NB4 (cell line): ENCODE measurements around the gene HSP90AB1.
A peak's percentile ranks its signal among the peaks of the same experiment; 100 is the strongest.

Experiments
- DNase-seq: peaks from one replicate; pipeline ENCODE4 v3.0.0; 2010; ENCODE audit warnings: low read depth
- H3K4me3 ChIP-seq: one replicate; pipeline ENCODE4 v1.5.1; 2011; ENCODE audit warnings: mild to moderate bottlenecking, low read depth, low read length, moderate library complexity
- CTCF ChIP-seq: IDR thresholded peaks from one replicate; pipeline ENCODE4 v1.5.1; 2012; ENCODE audit warnings: low read depth, low read length
- MAX ChIP-seq: IDR thresholded peaks from 2 replicates; pipeline ENCODE4 v1.6.1; 2011; ENCODE audit warnings: low read depth, low read length
- MYC ChIP-seq: IDR thresholded peaks from 2 replicates; pipeline ENCODE4 v1.6.1; 2011; ENCODE audit warnings: low read depth, low read length
- POLR2A ChIP-seq: IDR thresholded peaks from 2 replicates; pipeline ENCODE4 v1.6.1; 2011; ENCODE audit warnings: mild to moderate bottlenecking; ENCODE audit not compliant: insufficient read length; ENCODE audit errors: extremely low read depth

Gene HSP90AB1

GRCh38 chr6:44237813-44238433, 9.0 kb upstream of the HSP90AB1 start:
- peak; percentile 79 for DNase-seq
- peak overlapping the region; percentile 45 for H3K4me3 ChIP-seq
- TF ChIP-seq MAX: peak; percentile 32; the same call in 1 of the 2 replicates
- TF ChIP-seq MYC: no peak
- peak; percentile 90 for TF ChIP-seq CTCF
- peak; percentile 25 for TF ChIP-seq POLR2A

GRCh38 chr6:44238687-44239350, 8.1 kb upstream of the HSP90AB1 start:
- no peak for DNase-seq
- TF ChIP-seq POLR2A: no peak
- no peak for TF ChIP-seq MYC
- TF ChIP-seq CTCF: no peak
- no peak for TF ChIP-seq MAX
- no peak overlapping the region for H3K4me3 ChIP-seq

GRCh38 chr6:44243345-44243744, 3.6 kb upstream of the HSP90AB1 start:
- H3K4me3 ChIP-seq: no peak overlapping the region
- no peak for DNase-seq
- TF ChIP-seq CTCF: no peak
- TF ChIP-seq MAX: no peak
- TF ChIP-seq POLR2A: no peak
- TF ChIP-seq MYC: no peak

GRCh38 chr6:44245391-44245911, 1.4 kb upstream of the HSP90AB1 start:
- TF ChIP-seq MAX (no peak), POLR2A (no peak), MYC (no peak), CTCF (no peak)
- DNase-seq: no peak
- H3K4me3 ChIP-seq: no peak overlapping the region

GRCh38 chr6:44245912-44246662, 814 bp upstream of the HSP90AB1 start:
- peak overlapping the region; percentile 99 for H3K4me3 ChIP-seq
- TF ChIP-seq POLR2A: no peak
- TF ChIP-seq CTCF: peak; percentile 26
- TF ChIP-seq MYC: peak; percentile 72
- TF ChIP-seq MAX: no peak
- DNase-seq: peak; percentile 86
